HCT116 (cell line): ENCODE results near the gene PRRG4.

ENCODE experiments used
- EGR1 ChIP-seq: IDR thresholded peaks from 2 replicates; pipeline ENCODE4 v1.6.1; 2012; ENCODE audit warnings: low read depth
- EZH2 ChIP-seq: fragments of 200-600 bp; sonication (generic); IDR thresholded peaks from 2 replicates; pipeline ENCODE4 v1.6.1; 2017; ENCODE audit warnings: antibody characterized with exemption, mixed run types
- JUND ChIP-seq: IDR thresholded peaks from 2 replicates; pipeline ENCODE4 v1.6.1; 2012
- POLR2A ChIP-seq: IDR thresholded peaks from 2 replicates; pipeline ENCODE4 v1.7.0; 2011; ENCODE audit warnings: borderline replicate concordance; ENCODE audit not compliant: insufficient read depth, insufficient read length; ENCODE audit errors: extremely low read depth
- POLR2AphosphoS5 ChIP-seq: IDR thresholded peaks from 2 replicates; pipeline ENCODE4 v1.6.1; 2011; ENCODE audit warnings: mild to moderate bottlenecking, low read depth, low read length, moderate library complexity
- RAD21 ChIP-seq: IDR thresholded peaks from 2 replicates; pipeline ENCODE4 v1.6.1; 2012; ENCODE audit warnings: low read depth, mild to moderate bottlenecking
- REST ChIP-seq: IDR thresholded peaks from 2 replicates; pipeline ENCODE4 v1.6.1; 2012; ENCODE audit warnings: low read depth
- SP1 ChIP-seq: IDR thresholded peaks from 2 replicates; pipeline ENCODE4 v1.6.1; 2012; ENCODE audit warnings: low read depth
- SRF ChIP-seq: IDR thresholded peaks from 2 replicates; pipeline ENCODE4 v1.6.1; 2012; ENCODE audit warnings: low read depth
- YY1 ChIP-seq: IDR thresholded peaks from 2 replicates; pipeline ENCODE4 v1.6.1; 2011; ENCODE audit warnings: low read length, low read depth, moderate library complexity, mild to moderate bottlenecking; ENCODE audit not compliant: insufficient replicate concordance; ENCODE audit errors: extremely low read depth
- TF ChIP-seq, protein P1 (sequence below), 3 experiments: fragments of 200-600 bp in 1 of 3; sonication (generic) in 1 of 3; IDR thresholded peaks in 2 of 3; conservative IDR thresholded peaks in 1 of 3; 2 replicates each; pipeline ENCODE4 v1.5.1; 2012 to 2017; ENCODE audit warnings: low read depth in 2 of 3, low read length in 2 of 3, antibody characterized with exemption in 1 of 3, borderline replicate concordance in 1 of 3, control low read depth in 1 of 3, mild to moderate bottlenecking in 1 of 3, mixed read lengths in 1 of 3, mixed run types in 1 of 3, moderate library complexity in 1 of 3; ENCODE audit not compliant: insufficient read depth in 1 of 3
- TF ChIP-seq, protein P2 (sequence below): IDR thresholded peaks from 2 replicates; pipeline ENCODE4 v1.6.1; 2012

- TF ChIP-seq POLR2A: peak; percentile 35
- no peak for TF ChIP-seq SP1
- TF ChIP-seq YY1: no peak
- TF ChIP-seq, protein P1, sequence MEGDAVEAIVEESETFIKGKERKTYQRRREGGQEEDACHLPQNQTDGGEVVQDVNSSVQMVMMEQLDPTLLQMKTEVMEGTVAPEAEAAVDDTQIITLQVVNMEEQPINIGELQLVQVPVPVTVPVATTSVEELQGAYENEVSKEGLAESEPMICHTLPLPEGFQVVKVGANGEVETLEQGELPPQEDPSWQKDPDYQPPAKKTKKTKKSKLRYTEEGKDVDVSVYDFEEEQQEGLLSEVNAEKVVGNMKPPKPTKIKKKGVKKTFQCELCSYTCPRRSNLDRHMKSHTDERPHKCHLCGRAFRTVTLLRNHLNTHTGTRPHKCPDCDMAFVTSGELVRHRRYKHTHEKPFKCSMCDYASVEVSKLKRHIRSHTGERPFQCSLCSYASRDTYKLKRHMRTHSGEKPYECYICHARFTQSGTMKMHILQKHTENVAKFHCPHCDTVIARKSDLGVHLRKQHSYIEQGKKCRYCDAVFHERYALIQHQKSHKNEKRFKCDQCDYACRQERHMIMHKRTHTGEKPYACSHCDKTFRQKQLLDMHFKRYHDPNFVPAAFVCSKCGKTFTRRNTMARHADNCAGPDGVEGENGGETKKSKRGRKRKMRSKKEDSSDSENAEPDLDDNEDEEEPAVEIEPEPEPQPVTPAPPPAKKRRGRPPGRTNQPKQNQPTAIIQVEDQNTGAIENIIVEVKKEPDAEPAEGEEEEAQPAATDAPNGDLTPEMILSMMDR (IDR thresholded peaks at IDR 0.05 in 2 of 3, conservative IDR thresholded peaks at IDR 0.05 in 1 of 3; ENCODE audit: borderline replicate concordance in 1 of 3, insufficient read depth in 1 of 3, low read depth in 2 of 3, low read length in 2 of 3): no peak
- no peak for TF ChIP-seq POLR2AphosphoS5
- TF ChIP-seq EGR1: no peak
- TF ChIP-seq EZH2: no peak
- TF ChIP-seq RAD21: no peak
- TF ChIP-seq SRF: no peak
- TF ChIP-seq, protein P2, sequence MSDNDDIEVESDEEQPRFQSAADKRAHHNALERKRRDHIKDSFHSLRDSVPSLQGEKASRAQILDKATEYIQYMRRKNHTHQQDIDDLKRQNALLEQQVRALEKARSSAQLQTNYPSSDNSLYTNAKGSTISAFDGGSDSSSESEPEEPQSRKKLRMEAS: no peak
- no peak for TF ChIP-seq REST
- no peak for TF ChIP-seq JUND
These were observed 509 bp upstream of the PRRG4 start for GRCh38 chr11:32829157-32829679.
